ENCODE data around the gene PRDM16. TPM values are rescaled to one million over a fixed set of nuclear protein-coding genes. Genes with fewer than 3 reads are reported as not detected.

PRDM16 gene
- total RNA-seq, 1 donor from 2014 or later, result 21.4 TPM

GRCh38 chr1:3166206-3166918 is 97.4 kb downstream of the PRDM16 start:
- Mint-ChIP-seq H3K27me3 (ENCODE audit: unreplicated experiment) (peaks cover 9% of the 10 kb centered on the region), H3K4me1 (ENCODE audit: unreplicated experiment) (no peaks in the 10 kb centered on the region), H3K36me3 (ENCODE audit: low read depth, unreplicated experiment) (no peaks in the 10 kb centered on the region), H3K9me3 (ENCODE audit: unreplicated experiment) (no peaks in the 10 kb centered on the region), H3K27ac (ENCODE audit: unreplicated experiment) (no peak overlapping the region), H3K4me3 (ENCODE audit: unreplicated experiment) (no peak overlapping the region)
- no peak for TF ChIP-seq CTCF (IDR thresholded peaks at IDR 0.05; ENCODE audit: unreplicated experiment)
- no peak for DNase-seq (ENCODE audit: low spot score)

GRCh38 chr1:3167255-3167654 is 98.3 kb downstream of the PRDM16 start:
- Mint-ChIP-seq H3K4me3 (ENCODE audit: unreplicated experiment) (no peak overlapping the region), H3K4me1 (ENCODE audit: unreplicated experiment) (no peaks in the 10 kb centered on the region), H3K27ac (ENCODE audit: unreplicated experiment) (no peak overlapping the region), H3K36me3 (ENCODE audit: low read depth, unreplicated experiment) (no peaks in the 10 kb centered on the region), H3K9me3 (ENCODE audit: unreplicated experiment) (no peaks in the 10 kb centered on the region), H3K27me3 (ENCODE audit: unreplicated experiment) (peaks cover 7% of the 10 kb centered on the region)
- TF ChIP-seq CTCF (IDR thresholded peaks at IDR 0.05; ENCODE audit: unreplicated experiment), result no peak
- no peak for DNase-seq (ENCODE audit: low spot score)

GRCh38 chr1:3168678-3169077 is 99.7 kb downstream of the PRDM16 start:
- Mint-ChIP-seq H3K36me3 (ENCODE audit: low read depth, unreplicated experiment) (no peaks in the 10 kb centered on the region), H3K27me3 (ENCODE audit: unreplicated experiment) (peaks cover 6% of the 10 kb centered on the region), H3K9me3 (ENCODE audit: unreplicated experiment) (no peaks in the 10 kb centered on the region), H3K4me3 (ENCODE audit: unreplicated experiment) (no peak overlapping the region), H3K27ac (ENCODE audit: unreplicated experiment) (no peak overlapping the region), H3K4me1 (ENCODE audit: unreplicated experiment) (peaks cover 4% of the 10 kb centered on the region)
- no peak for DNase-seq (ENCODE audit: low spot score)
- TF ChIP-seq CTCF (IDR thresholded peaks at IDR 0.05; ENCODE audit: unreplicated experiment), result no peak

- TF ChIP-seq CTCF (IDR thresholded peaks at IDR 0.05; ENCODE audit: unreplicated experiment), result no peak
- Mint-ChIP-seq H3K36me3 (ENCODE audit: low read depth, unreplicated experiment) (no peaks in the 10 kb centered on the region), H3K4me3 (ENCODE audit: unreplicated experiment) (no peak overlapping the region), H3K4me1 (ENCODE audit: unreplicated experiment) (peaks cover 11% of the 10 kb centered on the region), H3K27ac (ENCODE audit: unreplicated experiment) (no peak overlapping the region), H3K27me3 (ENCODE audit: unreplicated experiment) (peaks cover 6% of the 10 kb centered on the region), H3K9me3 (ENCODE audit: unreplicated experiment) (no peaks in the 10 kb centered on the region)
- no peak for DNase-seq (ENCODE audit: low spot score)
These were observed 100.8 kb downstream of the PRDM16 start for GRCh38 chr1:3169665-3170356.
